A673 (cell line): ENCODE measurements around the gene SLC25A19. TPM values are rescaled to one million over a fixed set of nuclear protein-coding genes. Genes with fewer than 3 reads are reported as not detected.

Source experiments
- BruUV-seq: library from RNA; stranded (reverse); fragments of 400-500 nt; replicated peaks from 2 replicates; lab custom pipeline; 2021; lab: Mats Ljungman, UMichigan
- CTCF ChIA-PET: fragments of 300-600 bp; sonication (Branson Sonifier 250); formaldehyde crosslinking; loops from one replicate; lab custom pipeline; 2022; ENCODE audit warnings: antibody characterized with exemption; lab: Charles Lee
- POLR2A ChIA-PET: fragments of 300-600 bp; sonication (Branson Sonifier 250); formaldehyde crosslinking; loops from one replicate; lab custom pipeline; 2022; ENCODE audit warnings: antibody characterized with exemption; ENCODE audit not compliant: low non-redundant PET; lab: Charles Lee
- DNase-seq: peaks from one replicate; pipeline ENCODE4 v3.0.0-alpha.2; 2015; ENCODE audit warnings: low spot score
- H3K27ac ChIP-seq: fragments of 200-600 bp; sonication (generic); 2 replicates; pipeline ENCODE4 v1.5.1; 2016; ENCODE audit warnings: mixed run types, low read depth, mild to moderate bottlenecking, mixed read lengths, antibody characterized with exemption, low read length; ENCODE audit not compliant: poor library complexity, severe bottlenecking
- H3K27me3 ChIP-seq: fragments of 200-600 bp; sonication (generic); replicated peaks from 2 replicates; pipeline ENCODE4 v1.6.1; 2017; ENCODE audit warnings: mixed run types, low read depth, mild to moderate bottlenecking, mixed read lengths, antibody characterized with exemption, low read length; ENCODE audit not compliant: insufficient read depth, poor library complexity
- H3K36me3 ChIP-seq: fragments of 200-600 bp; sonication (generic); 2 replicates; pipeline ENCODE4 v1.6.1; 2016; ENCODE audit warnings: mixed run types, mild to moderate bottlenecking, mixed read lengths, antibody characterized with exemption, low read length; ENCODE audit not compliant: insufficient read depth, poor library complexity, severe bottlenecking
- H3K4me1 ChIP-seq: fragments of 200-600 bp; sonication (generic); 2 replicates; pipeline ENCODE4 v1.6.1; 2017; ENCODE audit warnings: mixed run types, mild to moderate bottlenecking, mixed read lengths, antibody characterized with exemption, low read length; ENCODE audit not compliant: insufficient read depth, poor library complexity, severe bottlenecking
- H3K4me3 ChIP-seq: fragments of 200-600 bp; sonication (generic); 2 replicates; pipeline ENCODE4 v1.5.1; 2016; ENCODE audit warnings: low read depth, mixed run types, mild to moderate bottlenecking, mixed read lengths, low read length; ENCODE audit not compliant: poor library complexity, severe bottlenecking
- H3K9me3 ChIP-seq: fragments of 200-600 bp; sonication (generic); 2 replicates; pipeline ENCODE4 v1.6.1; 2016; ENCODE audit warnings: mixed run types, low read depth, mild to moderate bottlenecking, mixed read lengths, antibody characterized with exemption, low read length; ENCODE audit not compliant: poor library complexity, severe bottlenecking
- EZH2 ChIP-seq: fragments of 200-600 bp; sonication (generic); IDR thresholded peaks from 2 replicates; pipeline ENCODE4 v1.6.1; 2017; ENCODE audit warnings: borderline replicate concordance, low read depth, mild to moderate bottlenecking, mixed read lengths, antibody characterized with exemption, low read length; ENCODE audit not compliant: poor library complexity, severe bottlenecking
- intact Hi-C: fragments of 100-400 bp; cut with micrococcal nuclease; formaldehyde crosslinking; loops from one replicate; pipeline ENCODE4 v1.10.0; 2022; ENCODE audit not compliant: unreplicated experiment
- total RNA-seq: library from RNA; stranded (reverse); gene quantifications from 2 replicates; pipeline ENCODE4 v1.2.3, GENCODE V29; 2021
- TF ChIP-seq, protein P1 (sequence below): fragments of 300-800, 200-600 bp; sonication (generic); conservative IDR thresholded peaks from 2 replicates; pipeline ENCODE4 v1.5.1; 2017; ENCODE audit warnings: low read depth, mild to moderate bottlenecking, antibody characterized with exemption, low read length, moderate library complexity, mixed read lengths

The SLC25A19 gene
- total RNA-seq, 1 experiment from 2014 or later: 45.0 TPM

DNA sequence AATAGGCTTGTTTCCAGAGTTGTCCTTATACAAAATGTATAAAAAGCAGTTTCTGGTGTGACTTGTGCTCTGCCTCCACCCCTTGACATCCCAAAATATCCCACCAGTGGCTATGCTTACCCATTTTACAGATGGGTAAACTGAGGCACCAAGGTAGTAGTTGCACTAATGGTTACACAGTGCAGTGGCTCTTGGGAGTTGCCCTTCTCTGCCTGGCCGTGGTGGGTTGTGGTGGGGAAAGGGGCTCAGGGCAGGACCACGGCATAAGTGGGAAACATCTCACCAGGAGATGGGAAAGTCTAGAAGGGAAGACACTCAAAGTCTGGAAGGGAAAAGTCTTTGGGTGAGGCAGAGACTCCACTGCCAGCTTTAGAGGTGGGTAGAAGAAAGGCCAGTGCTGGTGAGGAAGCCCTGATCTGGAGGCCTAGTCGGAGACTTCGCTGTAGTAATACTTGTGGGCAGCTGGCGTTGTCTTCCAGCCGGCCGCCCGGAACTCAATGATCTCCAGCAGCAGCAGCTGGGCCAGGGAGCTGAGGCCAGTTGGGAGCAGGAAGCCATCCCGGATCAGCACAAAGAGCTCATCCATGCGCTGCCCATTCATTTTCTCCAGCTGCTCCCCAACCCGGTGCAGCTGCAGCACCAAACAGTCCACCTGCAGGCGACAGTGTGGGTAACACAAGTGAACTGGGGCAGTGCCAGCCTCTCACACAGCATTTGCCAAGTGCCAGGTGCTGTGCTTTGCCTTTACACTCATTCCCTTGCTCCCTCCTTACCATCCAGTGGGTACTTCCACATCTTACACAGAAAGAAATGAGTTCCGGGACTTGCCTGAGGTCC is 22.7 kb downstream of the SLC25A19 start:
- H3K36me3 ChIP-seq: peaks cover 39% of the 10 kb centered on the region
- no peaks in the 10 kb centered on the region for H3K27me3 ChIP-seq
- intact Hi-C loops: no loop called here
- POLR2A ChIA-PET: no interaction called here
- peaks cover 9% of the 10 kb centered on the region for H3K4me1 ChIP-seq
- no peak for DNase-seq
- CTCF ChIA-PET: no interaction called here
- BruUV-seq: no TSS peak
- TF ChIP-seq, protein P1, sequence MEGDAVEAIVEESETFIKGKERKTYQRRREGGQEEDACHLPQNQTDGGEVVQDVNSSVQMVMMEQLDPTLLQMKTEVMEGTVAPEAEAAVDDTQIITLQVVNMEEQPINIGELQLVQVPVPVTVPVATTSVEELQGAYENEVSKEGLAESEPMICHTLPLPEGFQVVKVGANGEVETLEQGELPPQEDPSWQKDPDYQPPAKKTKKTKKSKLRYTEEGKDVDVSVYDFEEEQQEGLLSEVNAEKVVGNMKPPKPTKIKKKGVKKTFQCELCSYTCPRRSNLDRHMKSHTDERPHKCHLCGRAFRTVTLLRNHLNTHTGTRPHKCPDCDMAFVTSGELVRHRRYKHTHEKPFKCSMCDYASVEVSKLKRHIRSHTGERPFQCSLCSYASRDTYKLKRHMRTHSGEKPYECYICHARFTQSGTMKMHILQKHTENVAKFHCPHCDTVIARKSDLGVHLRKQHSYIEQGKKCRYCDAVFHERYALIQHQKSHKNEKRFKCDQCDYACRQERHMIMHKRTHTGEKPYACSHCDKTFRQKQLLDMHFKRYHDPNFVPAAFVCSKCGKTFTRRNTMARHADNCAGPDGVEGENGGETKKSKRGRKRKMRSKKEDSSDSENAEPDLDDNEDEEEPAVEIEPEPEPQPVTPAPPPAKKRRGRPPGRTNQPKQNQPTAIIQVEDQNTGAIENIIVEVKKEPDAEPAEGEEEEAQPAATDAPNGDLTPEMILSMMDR: no peak
- no peaks in the 10 kb centered on the region for H3K9me3 ChIP-seq
- H3K27ac ChIP-seq: no peak overlapping the region
- no peak overlapping the region for H3K4me3 ChIP-seq

DNA sequence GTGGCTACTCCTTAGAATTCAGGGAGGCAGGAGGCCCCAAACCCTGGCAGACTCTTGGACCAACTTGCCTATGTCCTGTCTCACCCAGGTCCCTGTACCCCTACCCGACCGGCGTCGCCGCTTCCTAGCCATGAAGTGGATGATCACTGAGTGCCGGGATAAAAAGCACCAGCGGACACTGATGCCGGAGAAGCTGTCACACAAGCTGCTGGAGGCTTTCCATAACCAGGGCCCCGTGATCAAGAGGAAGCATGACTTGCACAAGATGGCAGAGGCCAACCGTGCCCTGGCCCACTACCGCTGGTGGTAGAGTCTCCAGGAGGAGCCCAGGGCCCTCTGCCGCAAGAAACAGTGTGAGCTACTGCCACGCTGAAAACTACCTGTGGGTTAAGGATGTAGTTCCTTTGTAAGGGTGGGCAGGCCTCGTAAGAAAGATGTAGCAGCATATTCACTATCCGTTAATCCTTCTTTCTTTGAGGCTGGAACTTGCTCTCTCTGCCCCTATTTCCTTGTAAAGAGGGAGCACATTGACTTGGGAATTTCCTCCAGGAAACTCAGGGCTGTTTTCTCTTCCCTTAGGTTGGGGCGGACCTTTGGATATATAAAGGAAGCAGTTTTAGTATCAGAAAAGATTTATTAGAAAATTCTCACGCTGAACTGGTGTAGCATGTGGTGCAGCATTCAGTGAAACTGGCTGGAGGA is 23.5 kb downstream of the SLC25A19 start:
- BruUV-seq: no TSS peak
- CTCF ChIA-PET: no interaction called here
- H3K9me3 ChIP-seq: no peaks in the 10 kb centered on the region
- DNase-seq: no peak
- H3K27me3 ChIP-seq: no peaks in the 10 kb centered on the region
- H3K4me1 ChIP-seq: peaks cover 9% of the 10 kb centered on the region
- no peak overlapping the region for H3K27ac ChIP-seq
- POLR2A ChIA-PET: no interaction called here
- intact Hi-C loops: no loop called here
- H3K4me3 ChIP-seq: no peak overlapping the region
- H3K36me3 ChIP-seq: peaks cover 39% of the 10 kb centered on the region
- TF ChIP-seq, protein P1: no peak
- TF ChIP-seq EZH2: no peak

DNA sequence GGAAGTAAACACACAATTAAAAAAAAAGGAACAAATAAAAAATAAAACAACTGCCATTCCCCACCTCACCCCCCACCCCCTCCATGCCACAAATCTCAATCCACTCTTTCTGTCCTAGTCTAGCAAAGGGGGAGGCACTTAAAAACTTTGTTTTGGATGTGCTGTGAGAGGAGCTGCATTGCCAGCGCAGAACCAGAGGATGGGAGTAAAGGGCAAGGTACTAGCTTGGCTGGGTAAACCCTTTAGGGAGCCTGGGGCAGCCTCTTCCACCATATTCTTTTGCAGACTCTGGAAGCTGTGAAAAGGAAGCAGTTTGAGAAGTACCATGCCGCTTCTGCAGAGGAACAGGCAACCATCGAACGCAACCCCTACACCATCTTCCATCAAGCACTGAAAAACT is 26.2 kb downstream of the SLC25A19 start:
- Histone ChIP-seq H3K4me3 (peak overlapping the region; percentile 84), H3K4me1 (peaks cover 10% of the 10 kb centered on the region), H3K9me3 (no peaks in the 10 kb centered on the region), H3K36me3 (peaks cover 39% of the 10 kb centered on the region), H3K27ac (no peak overlapping the region), H3K27me3 (no peaks in the 10 kb centered on the region)
- CTCF ChIA-PET: interaction anchor here (0.6 to 4.2 kb wide), 2 partner anchors 8 to 17 kb away, joined by 7 to 16 read pairs; partner anchors contain the start of gene MIF4GD
- POLR2A ChIA-PET: interaction anchor here (0.6 to 0.8 kb wide), 3 partner anchors 8 to 390 kb away, joined by 3 to 4 read pairs (median 4); partner anchors contain the start of gene MIF4GD
- TF ChIP-seq EZH2: no peak
- TF ChIP-seq, protein P1: no peak
- intact Hi-C loops: no loop called here
- no peak for DNase-seq
- BruUV-seq: no TSS peak
